H9 (cell line): ENCODE results near the gene SRP54. TPM values are rescaled to one million over a fixed set of nuclear protein-coding genes. Genes with fewer than 3 reads are reported as not detected.

ENCODE experiments used
- DNase-seq: peaks from one replicate; pipeline ENCODE4 v3.0.0-alpha.2; 2017
- H2AFZ ChIP-seq: one replicate; pipeline ENCODE4 v1.6.1; 2013; ENCODE audit warnings: mild to moderate bottlenecking, low read length, control low read depth, moderate library complexity
- H2AK5ac ChIP-seq: 2 replicates; pipeline ENCODE4 v1.6.1; 2013; ENCODE audit warnings: low read length, control low read depth, mixed read lengths; ENCODE audit not compliant: insufficient read length
- H2BK120ac ChIP-seq: one replicate; pipeline ENCODE4 v1.6.1; 2013; ENCODE audit warnings: low read depth, mild to moderate bottlenecking, low read length, control low read depth, inconsistent platforms; ENCODE audit not compliant: poor library complexity, severe bottlenecking
- H2BK12ac ChIP-seq: 2 replicates; pipeline ENCODE4 v1.6.1; 2013; ENCODE audit warnings: low read length, control low read depth, mixed read lengths, low read depth; ENCODE audit not compliant: insufficient read length
- H2BK15ac ChIP-seq: 2 replicates; pipeline ENCODE4 v1.6.1; 2013; ENCODE audit warnings: low read depth, low read length, control low read depth
- H2BK20ac ChIP-seq: one replicate; pipeline ENCODE4 v1.6.1; 2013; ENCODE audit warnings: low read depth, mild to moderate bottlenecking, low read length, control low read depth, inconsistent platforms; ENCODE audit not compliant: poor library complexity, severe bottlenecking
- H2BK5ac ChIP-seq: 2 replicates; pipeline ENCODE4 v1.6.1; 2013; ENCODE audit warnings: low read length, control low read depth, mixed read lengths; ENCODE audit not compliant: insufficient read length
- H3K14ac ChIP-seq: 2 replicates; pipeline ENCODE4 v1.6.1; 2013; ENCODE audit warnings: low read length, control low read depth; ENCODE audit not compliant: insufficient read depth
- H3K18ac ChIP-seq: 2 replicates; pipeline ENCODE4 v1.6.1; 2013; ENCODE audit warnings: low read depth, mild to moderate bottlenecking, mixed read lengths, low read length, control low read depth; ENCODE audit not compliant: insufficient read length
- H3K23ac ChIP-seq: 2 replicates; pipeline ENCODE4 v1.6.1; 2013; ENCODE audit warnings: low read length, control low read depth, mixed read lengths, low read depth; ENCODE audit not compliant: insufficient read length
- H3K23me2 ChIP-seq: 2 replicates; pipeline ENCODE4 v1.6.1; 2013; ENCODE audit warnings: low read depth, mild to moderate bottlenecking, mixed read lengths, low read length, control low read depth; ENCODE audit not compliant: insufficient read length, poor library complexity, severe bottlenecking
- H3K27ac ChIP-seq: 2 replicates; pipeline ENCODE4 v1.5.1; 2013; ENCODE audit warnings: low read length, control low read depth, mixed read lengths, low read depth; ENCODE audit not compliant: insufficient read length
- H3K27me3 ChIP-seq: 2 replicates; pipeline ENCODE4 v1.6.1; 2013; ENCODE audit warnings: low read length, control low read depth, inconsistent platforms; ENCODE audit not compliant: insufficient read depth
- H3K4ac ChIP-seq: 2 replicates; pipeline ENCODE4 v1.6.1; 2013; ENCODE audit warnings: low read depth, mild to moderate bottlenecking, control low read depth, inconsistent platforms, low read length, moderate library complexity
- H3K4me1 ChIP-seq: 2 replicates; pipeline ENCODE4 v1.6.1; 2013; ENCODE audit warnings: low read length, control low read depth, inconsistent platforms; ENCODE audit not compliant: insufficient read depth
- H3K4me2 ChIP-seq: 2 replicates; pipeline ENCODE4 v1.6.1; 2013; ENCODE audit warnings: low read length, control low read depth, mixed read lengths; ENCODE audit not compliant: insufficient read length, insufficient read depth
- H3K56ac ChIP-seq: 2 replicates; pipeline ENCODE4 v1.6.1; 2013; ENCODE audit warnings: low read depth, mild to moderate bottlenecking, mixed read lengths, low read length, control low read depth; ENCODE audit not compliant: insufficient read length
- H3K79me1 ChIP-seq: 2 replicates; pipeline ENCODE4 v1.6.1; 2013; ENCODE audit warnings: low read depth, mild to moderate bottlenecking, moderate library complexity, low read length, control low read depth, inconsistent platforms; ENCODE audit not compliant: insufficient read depth, poor library complexity, severe bottlenecking
- H3K79me2 ChIP-seq: 2 replicates; pipeline ENCODE4 v1.6.1; 2013; ENCODE audit warnings: low read length, control low read depth, inconsistent platforms; ENCODE audit not compliant: insufficient read depth
- H3K9ac ChIP-seq: 2 replicates; pipeline ENCODE4 v1.6.1; 2013; ENCODE audit warnings: low read length, control low read depth, mixed read lengths; ENCODE audit not compliant: insufficient read length; ENCODE audit errors: extremely low read depth
- H3K9me3 ChIP-seq: one replicate; pipeline ENCODE4 v1.6.1; 2013; ENCODE audit warnings: low read depth, low read length, inconsistent platforms; ENCODE audit not compliant: control insufficient read depth
- H3T11ph ChIP-seq: one replicate; pipeline ENCODE4 v1.6.1; 2013; ENCODE audit warnings: mild to moderate bottlenecking, low read length, control low read depth, inconsistent platforms
- H4K20me1 ChIP-seq: one replicate; pipeline ENCODE4 v1.6.1; 2013; ENCODE audit not compliant: control insufficient read depth, insufficient read length, insufficient read depth
- H4K5ac ChIP-seq: 2 replicates; pipeline ENCODE4 v1.6.1; 2013; ENCODE audit warnings: low read depth, mild to moderate bottlenecking, mixed read lengths, low read length, control low read depth; ENCODE audit not compliant: insufficient read length
- H4K8ac ChIP-seq: replicated peaks from 2 replicates; pipeline ENCODE4 v1.6.1; 2013; ENCODE audit warnings: low read length, control low read depth, mixed read lengths, low read depth; ENCODE audit not compliant: insufficient read length
- H4K91ac ChIP-seq: 2 replicates; pipeline ENCODE4 v1.6.1; 2013; ENCODE audit warnings: low read depth, mild to moderate bottlenecking, moderate library complexity, mixed read lengths, low read length, control low read depth; ENCODE audit not compliant: insufficient read length
- H3K27ac Mint-ChIP-seq, 3 experiments: 2 replicates in 2 of 3; 3 replicates in 1 of 3; pipeline ENCODE4 v1.8.0; 2020 to 2021; ENCODE audit warnings: mixed read lengths in 3 of 3, mild to moderate bottlenecking in 1 of 3, moderate library complexity in 1 of 3
- H3K27me3 Mint-ChIP-seq: 2 replicates; pipeline ENCODE4 v1.8.0; 2021; ENCODE audit warnings: low read depth, mild to moderate bottlenecking, moderate library complexity, mixed read lengths
- H3K36me3 Mint-ChIP-seq, 3 experiments: 2 replicates in 2 of 3; 3 replicates in 1 of 3; pipeline ENCODE4 v1.8.0; 2020 to 2021; ENCODE audit warnings: low read depth in 3 of 3, mixed read lengths in 3 of 3; ENCODE audit not compliant: insufficient read depth in 1 of 3
- H3K4me1 Mint-ChIP-seq, 2 experiments: 2 replicates each; pipeline ENCODE4 v1.8.0; 2020; ENCODE audit warnings: mixed read lengths in 2 of 2
- H3K4me3 Mint-ChIP-seq, 2 experiments: 2 replicates in 1 of 2; 3 replicates in 1 of 2; pipeline ENCODE4 v1.8.0; 2020 to 2021; ENCODE audit warnings: mild to moderate bottlenecking in 2 of 2, mixed read lengths in 2 of 2, moderate library complexity in 1 of 2
- H3K9me3 Mint-ChIP-seq, 2 experiments: 2 replicates in 1 of 2; 3 replicates in 1 of 2; pipeline ENCODE4 v1.8.0; 2020; ENCODE audit warnings: mild to moderate bottlenecking in 2 of 2, mixed read lengths in 2 of 2, moderate library complexity in 1 of 2
- CTCF ChIP-seq: fragments of 200-600 bp; sonication (generic); conservative IDR thresholded peaks from 3 replicates; pipeline ENCODE4 v1.8.0; 2021; ENCODE audit warnings: antibody characterized with exemption, mild to moderate bottlenecking
- WGBS: extraction: QIAGEN DNeasy Blood & Tissue Kit; methylation state at CpG from one replicate; pipeline ENCODE4 v1.1.7; 2013; ENCODE audit warnings: missing lambda C conversion rate, low lambda C conversion rate, mixed read lengths; ENCODE audit not compliant: insufficient read length; ENCODE audit errors: extremely low coverage; 5-methylcytosine and 5-hydroxymethylcytosine counted together
- total RNA-seq: library from RNA; stranded (reverse); gene quantifications from 2 replicates; pipeline ENCODE4 v1.2.1, GENCODE V29; 2021

SRP54 gene
- total RNA-seq, 1 experiment from 2014 or later, result 57.7 TPM

GRCh38 chr14:35001621-35002020, 18.8 kb downstream of the SRP54 start:
- no peak overlapping the region for H2AFZ ChIP-seq
- H3T11ph ChIP-seq, result no peak overlapping the region
- Mint-ChIP-seq H3K36me3 (peaks cover 0 to 16% (median 7%) of the 10 kb centered on the region in 3 experiments; a peak in 6 of 7 replicates), H3K9me3 (no peaks in the 10 kb centered on the region), H3K4me1 (no peaks in the 10 kb centered on the region), H3K4me3 (no peak overlapping the region), H3K27me3 (no peaks in the 10 kb centered on the region), H3K27ac (no peak overlapping the region)
- no CpG with 5 or more reads among the region's 2 CpGs for WGBS
- no peak overlapping the region for H2BK5ac ChIP-seq
- H4K5ac ChIP-seq, result no peak overlapping the region
- no peak overlapping the region for H2BK120ac ChIP-seq
- no peaks in the 10 kb centered on the region for H3K79me1 ChIP-seq
- no peak overlapping the region for H4K91ac ChIP-seq
- no peaks in the 10 kb centered on the region for H3K4me1 ChIP-seq
- H3K27me3 ChIP-seq, result no peaks in the 10 kb centered on the region
- H2BK15ac ChIP-seq, result no peak overlapping the region
- no peak overlapping the region for H3K56ac ChIP-seq
- no peaks in the 10 kb centered on the region for H3K23me2 ChIP-seq
- no peak overlapping the region for H2BK12ac ChIP-seq
- H4K20me1 ChIP-seq, result no peaks in the 10 kb centered on the region
- no peak overlapping the region for H3K4ac ChIP-seq
- H2AK5ac ChIP-seq, result no peak overlapping the region
- no peak overlapping the region for H4K8ac ChIP-seq
- H2BK20ac ChIP-seq, result no peak overlapping the region
- H3K9me3 ChIP-seq, result no peaks in the 10 kb centered on the region
- no peaks in the 10 kb centered on the region for H3K79me2 ChIP-seq
- no peak overlapping the region for H3K14ac ChIP-seq
- H3K27ac ChIP-seq, result no peak overlapping the region
- no peak overlapping the region for H3K23ac ChIP-seq
- DNase-seq, result no peak
- TF ChIP-seq CTCF, result no peak
- no peak overlapping the region for H3K18ac ChIP-seq
- H3K4me2 ChIP-seq, result no peak overlapping the region
- no peak overlapping the region for H3K9ac ChIP-seq
